Activated naive CD8-positive, alpha-beta T cell treated with anti-CD3 and anti-CD28 coated beads, Interleukin-2, amount 50 U/mL, for 24 hours (primary cell): ENCODE measurements around the gene GZMA.

Experiments
- ATAC-seq: fragments of 150-1000 bp; cut with Tn5 transposase; one replicate; pipeline ENCODE4 v1.10.0; 2021
- DNase-seq: peaks from one replicate; pipeline ENCODE4 v3.0.0; 2021
- H3K27ac Mint-ChIP-seq: one replicate; pipeline ENCODE4 v1.8.0; 2021; ENCODE audit warnings: mild to moderate bottlenecking, mixed read lengths
- H3K27me3 Mint-ChIP-seq: one replicate; pipeline ENCODE4 v1.8.0; 2021; ENCODE audit warnings: mixed read lengths
- H3K36me3 Mint-ChIP-seq: one replicate; pipeline ENCODE4 v1.8.0; 2021; ENCODE audit warnings: low read depth, mixed read lengths
- H3K4me1 Mint-ChIP-seq: one replicate; pipeline ENCODE4 v1.8.0; 2021; ENCODE audit warnings: mixed read lengths
- H3K4me3 Mint-ChIP-seq: one replicate; pipeline ENCODE4 v1.8.0; 2021; ENCODE audit warnings: mild to moderate bottlenecking, moderate library complexity, mixed read lengths
- H3K9me3 Mint-ChIP-seq: one replicate; pipeline ENCODE4 v1.8.0; 2021; ENCODE audit warnings: mixed read lengths

GZMA gene

GRCh38 chr5:55141945-55142690, 39.7 kb downstream of the GZMA start:
- no peaks in the 10 kb centered on the region for H3K9me3 Mint-ChIP-seq
- peak overlapping the region; percentile 68 for H3K27ac Mint-ChIP-seq
- DNase-seq, result peak; percentile 15

GRCh38 chr5:55143624-55144023, 41.2 kb downstream of the GZMA start:
- ATAC-seq (no peak), DNase-seq (no peak)
- Mint-ChIP-seq H3K9me3 (no peaks in the 10 kb centered on the region), H3K27ac (no peak overlapping the region), H3K4me1 (peaks cover 33% of the 10 kb centered on the region), H3K27me3 (peaks cover 21% of the 10 kb centered on the region), H3K4me3 (no peak overlapping the region), H3K36me3 (no peaks in the 10 kb centered on the region)

More at GRCh38 chr5:55141945-55142690, 39.7 kb downstream of the GZMA start:
- H3K27me3 Mint-ChIP-seq, result peaks cover 23% of the 10 kb centered on the region
- no peak overlapping the region for H3K4me3 Mint-ChIP-seq
- ATAC-seq, result peak; percentile 79
- H3K36me3 Mint-ChIP-seq, result no peaks in the 10 kb centered on the region
- peaks cover 33% of the 10 kb centered on the region for H3K4me1 Mint-ChIP-seq

GRCh38 chr5:55146080-55146479, 43.6 kb downstream of the GZMA start:
- no peak for DNase-seq
- no peaks in the 10 kb centered on the region for H3K9me3 Mint-ChIP-seq
- H3K27ac Mint-ChIP-seq, result no peak overlapping the region
- H3K4me1 Mint-ChIP-seq, result peaks cover 26% of the 10 kb centered on the region
- H3K4me3 Mint-ChIP-seq, result no peak overlapping the region
- no peak for ATAC-seq
- H3K36me3 Mint-ChIP-seq, result no peaks in the 10 kb centered on the region
- peaks cover 25% of the 10 kb centered on the region for H3K27me3 Mint-ChIP-seq

GRCh38 chr5:55146543-55147151, 44.2 kb downstream of the GZMA start:
- peaks cover 27% of the 10 kb centered on the region for H3K27me3 Mint-ChIP-seq
- H3K9me3 Mint-ChIP-seq, result no peaks in the 10 kb centered on the region
- peaks cover 21% of the 10 kb centered on the region for H3K4me1 Mint-ChIP-seq
- DNase-seq (peak; percentile 80), ATAC-seq (peak; percentile 86)
- H3K27ac Mint-ChIP-seq, result no peak overlapping the region
- H3K4me3 Mint-ChIP-seq, result no peak overlapping the region
- no peaks in the 10 kb centered on the region for H3K36me3 Mint-ChIP-seq

DNA sequence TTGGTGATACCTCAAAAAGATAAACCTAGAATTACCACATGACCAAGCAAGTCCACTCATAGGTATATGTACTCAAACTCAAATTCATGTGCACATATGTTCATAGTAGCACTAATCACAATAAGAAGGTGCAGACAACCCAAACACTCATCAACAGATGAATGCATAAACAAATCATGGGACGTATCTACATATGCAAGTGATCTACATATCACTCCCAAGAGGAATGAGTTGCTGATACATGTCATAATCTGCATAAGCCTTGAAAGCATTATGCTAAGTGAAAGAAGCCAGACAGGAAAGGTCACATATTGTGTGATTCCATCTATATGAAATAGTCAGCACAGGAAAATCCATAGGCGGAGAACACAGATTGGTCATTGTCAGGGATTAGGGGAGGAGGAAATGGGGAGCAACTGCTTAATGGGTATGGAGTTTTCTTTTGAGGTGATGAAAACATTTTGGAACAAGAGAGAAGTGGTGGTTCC, 46.9 kb downstream of the GZMA start:
- Mint-ChIP-seq H3K4me1 (peaks cover 6% of the 10 kb centered on the region), H3K36me3 (no peaks in the 10 kb centered on the region), H3K27me3 (peaks cover 31% of the 10 kb centered on the region), H3K4me3 (no peak overlapping the region), H3K27ac (no peak overlapping the region), H3K9me3 (no peaks in the 10 kb centered on the region)
- no peak for ATAC-seq
- no peak for DNase-seq

DNA sequence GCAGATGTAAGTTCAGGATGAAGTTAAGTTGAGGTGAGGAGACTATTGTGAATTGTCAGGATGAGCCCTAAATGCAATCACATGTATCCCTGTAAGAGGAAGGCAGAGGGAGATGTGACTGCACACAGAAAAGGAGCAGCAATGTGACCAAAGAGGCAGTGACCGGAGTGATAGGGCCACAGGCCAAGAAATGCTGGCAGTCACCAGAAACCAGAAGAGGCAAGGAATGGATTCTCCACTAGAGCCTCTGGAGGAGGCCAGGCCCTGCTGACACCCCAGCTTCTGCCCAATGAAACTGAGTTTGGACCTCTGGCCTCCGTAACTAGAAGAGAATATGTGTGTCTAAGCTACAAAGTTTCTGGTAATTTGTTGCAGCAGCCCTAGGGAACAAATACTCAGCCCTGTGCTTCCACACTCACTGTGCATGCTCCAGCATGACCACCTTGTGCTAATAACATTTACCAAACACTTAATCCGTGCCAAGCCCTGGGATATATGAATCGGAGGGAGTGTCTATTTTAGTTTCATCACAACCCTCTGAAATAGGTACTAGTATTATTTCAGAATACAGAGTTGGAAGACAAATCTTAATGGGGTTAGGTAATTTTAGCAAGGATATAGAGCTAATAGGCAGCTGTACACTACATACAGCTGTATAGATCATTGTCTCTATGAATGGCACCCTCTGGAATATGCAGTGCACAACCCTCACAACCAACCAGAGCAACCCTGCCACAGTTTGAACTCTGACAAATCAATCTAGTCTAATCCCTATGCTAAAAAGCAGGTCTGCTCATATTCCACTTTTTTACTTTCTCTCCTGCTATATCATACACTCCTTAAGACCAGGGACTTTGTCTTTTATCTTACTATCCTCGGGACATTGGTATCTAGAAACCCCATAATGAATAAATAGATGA, 49.7 kb downstream of the GZMA start:
- Mint-ChIP-seq H3K9me3 (no peaks in the 10 kb centered on the region), H3K27ac (no peak overlapping the region), H3K4me3 (no peak overlapping the region), H3K4me1 (no peaks in the 10 kb centered on the region), H3K36me3 (no peaks in the 10 kb centered on the region), H3K27me3 (peaks cover 19% of the 10 kb centered on the region)
- DNase-seq, result no peak
- ATAC-seq, result no peak

DNA sequence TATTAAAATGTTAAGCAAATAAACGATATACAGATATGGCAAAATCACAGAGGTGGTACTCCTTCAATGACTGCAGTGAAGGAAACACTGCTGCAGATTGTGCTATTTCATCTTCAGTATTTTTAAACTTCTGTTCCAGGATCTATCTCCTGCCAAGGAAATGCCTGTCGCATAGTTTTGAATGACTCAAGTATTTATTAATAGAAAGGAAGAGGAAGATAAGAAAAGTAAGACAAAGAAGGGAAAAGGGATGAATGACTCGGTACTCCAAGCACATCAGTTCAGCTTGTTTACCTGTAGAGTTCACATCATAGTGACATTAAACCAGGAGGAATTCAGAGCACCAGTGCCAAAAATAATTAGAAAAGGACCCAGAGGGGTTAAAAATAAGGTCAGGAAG, 52.4 kb downstream of the GZMA start:
- no peaks in the 10 kb centered on the region for H3K36me3 Mint-ChIP-seq
- H3K9me3 Mint-ChIP-seq, result no peaks in the 10 kb centered on the region
- H3K27me3 Mint-ChIP-seq, result peaks cover 18% of the 10 kb centered on the region
- no peaks in the 10 kb centered on the region for H3K4me1 Mint-ChIP-seq
- no peak overlapping the region for H3K4me3 Mint-ChIP-seq
- H3K27ac Mint-ChIP-seq, result no peak overlapping the region
- ATAC-seq, result no peak
- DNase-seq, result no peak
